ENCODE data around the gene DNAH14. TPM values are rescaled to one million over a fixed set of nuclear protein-coding genes. Genes with fewer than 3 reads are reported as not detected.

DNAH14 gene
- total and polyA plus RNA-seq, 2 donors from 2014 or later = 6.6 to 25.1 TPM

DNA sequence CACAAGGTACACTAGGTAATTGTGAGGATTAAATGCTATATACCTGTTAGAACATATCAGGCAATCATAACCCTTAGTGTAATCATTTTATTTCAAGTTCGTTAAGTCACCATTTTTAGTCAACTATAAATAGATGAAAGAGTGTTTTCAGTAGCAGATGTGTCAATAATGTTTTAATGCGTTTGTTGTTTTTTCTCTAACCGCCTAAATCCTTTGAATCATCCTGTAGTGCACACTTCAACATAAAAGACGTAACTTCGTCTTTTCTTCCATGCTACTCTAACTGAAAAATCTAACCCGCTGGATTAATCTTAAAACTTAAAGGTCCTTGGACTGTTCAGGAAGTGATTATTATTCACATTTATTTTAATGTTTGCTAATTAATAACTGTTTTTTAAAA is 505.6 kb downstream of the DNAH14 start:
- intact Hi-C loops (cut with DNase I) = no loop called here
- no peaks in the 10 kb centered on the region for H3K27me3 ChIP-seq (ENCODE audit: control insufficient read depth, insufficient read depth, low read length)
- no peak overlapping the region for H3K4me3 ChIP-seq (ENCODE audit: low read length in 3 of 3)
- H3K27ac ChIP-seq (ENCODE audit: low read depth in 2 of 2, low read length in 2 of 2) = no peak overlapping the region
- DNase-seq = no peak
- H3K9me3 ChIP-seq (ENCODE audit: control insufficient read depth in 2 of 3, insufficient read depth in 1 of 3, low read length in 3 of 3) = no peaks in the 10 kb centered on the region
- TF ChIP-seq, protein P1, sequence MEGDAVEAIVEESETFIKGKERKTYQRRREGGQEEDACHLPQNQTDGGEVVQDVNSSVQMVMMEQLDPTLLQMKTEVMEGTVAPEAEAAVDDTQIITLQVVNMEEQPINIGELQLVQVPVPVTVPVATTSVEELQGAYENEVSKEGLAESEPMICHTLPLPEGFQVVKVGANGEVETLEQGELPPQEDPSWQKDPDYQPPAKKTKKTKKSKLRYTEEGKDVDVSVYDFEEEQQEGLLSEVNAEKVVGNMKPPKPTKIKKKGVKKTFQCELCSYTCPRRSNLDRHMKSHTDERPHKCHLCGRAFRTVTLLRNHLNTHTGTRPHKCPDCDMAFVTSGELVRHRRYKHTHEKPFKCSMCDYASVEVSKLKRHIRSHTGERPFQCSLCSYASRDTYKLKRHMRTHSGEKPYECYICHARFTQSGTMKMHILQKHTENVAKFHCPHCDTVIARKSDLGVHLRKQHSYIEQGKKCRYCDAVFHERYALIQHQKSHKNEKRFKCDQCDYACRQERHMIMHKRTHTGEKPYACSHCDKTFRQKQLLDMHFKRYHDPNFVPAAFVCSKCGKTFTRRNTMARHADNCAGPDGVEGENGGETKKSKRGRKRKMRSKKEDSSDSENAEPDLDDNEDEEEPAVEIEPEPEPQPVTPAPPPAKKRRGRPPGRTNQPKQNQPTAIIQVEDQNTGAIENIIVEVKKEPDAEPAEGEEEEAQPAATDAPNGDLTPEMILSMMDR (IDR thresholded peaks at IDR 0.05; ENCODE audit: borderline replicate concordance, extremely low read depth, insufficient read depth) = no peak
- H3K36me3 ChIP-seq (ENCODE audit: control insufficient read depth in 2 of 3, insufficient read depth in 3 of 3, low read length in 3 of 3) = no peaks in the 10 kb centered on the region
- FAIRE-seq = no peak
- H3K9ac ChIP-seq (ENCODE audit: low read length in 3 of 3) = no peak overlapping the region
- H3K4me1 ChIP-seq (ENCODE audit: control insufficient read depth in 2 of 3, insufficient read depth in 2 of 3, low read depth in 1 of 3, low read length in 3 of 3) = no peaks in the 10 kb centered on the region

- Histone ChIP-seq H3K9ac (ENCODE audit: low read length in 3 of 3) (no peak overlapping the region), H3K4me1 (ENCODE audit: control insufficient read depth in 2 of 3, insufficient read depth in 2 of 3, low read depth in 1 of 3, low read length in 3 of 3) (peaks cover 0 to 3% (median 0%) of the 10 kb centered on the region in 3 donors), H3K4me3 (ENCODE audit: low read length in 3 of 3) (no peak overlapping the region), H3K36me3 (ENCODE audit: control insufficient read depth in 2 of 3, insufficient read depth in 3 of 3, low read length in 3 of 3) (no peaks in the 10 kb centered on the region), H3K27me3 (ENCODE audit: control insufficient read depth, insufficient read depth, low read length) (no peaks in the 10 kb centered on the region), H3K9me3 (ENCODE audit: control insufficient read depth in 2 of 3, insufficient read depth in 1 of 3, low read length in 3 of 3) (no peaks in the 10 kb centered on the region), H3K27ac (ENCODE audit: low read depth in 2 of 2, low read length in 2 of 2) (no peak overlapping the region)
- no peak for FAIRE-seq
- TF ChIP-seq, protein P1 (IDR thresholded peaks at IDR 0.05; ENCODE audit: borderline replicate concordance, extremely low read depth, insufficient read depth) = no peak
- no peak for DNase-seq
- intact Hi-C loops (cut with DNase I) = no loop called here
Measured at GRCh38 chr1:225435487-225435886, 506.0 kb downstream of the DNAH14 start.

DNA sequence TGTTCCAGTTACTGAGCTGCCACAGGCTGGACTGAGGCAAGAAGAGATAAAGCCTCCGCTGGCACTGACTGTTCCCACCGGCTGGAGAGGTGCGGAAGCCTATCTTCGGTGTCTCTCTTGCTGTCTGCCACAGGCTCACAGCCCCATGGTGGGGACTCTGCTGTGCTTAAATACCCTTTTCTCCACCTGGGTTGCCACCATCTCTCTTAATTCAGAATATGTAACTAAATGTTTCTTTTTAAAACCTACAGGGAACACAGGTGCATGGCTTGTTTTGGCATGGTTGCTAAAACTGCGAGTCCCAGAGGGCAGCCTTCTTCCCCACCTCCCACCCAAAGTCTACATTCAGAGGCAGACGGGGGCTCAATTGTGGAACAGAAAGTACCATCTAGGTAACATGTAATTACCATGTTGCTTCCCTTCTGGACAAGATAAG is 506.5 kb downstream of the DNAH14 start:
- no peaks in the 10 kb centered on the region for H3K27me3 ChIP-seq (ENCODE audit: control insufficient read depth, insufficient read depth, low read length)
- no peak overlapping the region for H3K4me3 ChIP-seq (ENCODE audit: low read length in 3 of 3)
- no peaks in the 10 kb centered on the region for H3K9me3 ChIP-seq (ENCODE audit: control insufficient read depth in 2 of 3, insufficient read depth in 1 of 3, low read length in 3 of 3)
- no peak for DNase-seq
- H3K36me3 ChIP-seq (ENCODE audit: control insufficient read depth in 2 of 3, insufficient read depth in 3 of 3, low read length in 3 of 3) = no peaks in the 10 kb centered on the region
- no peak for FAIRE-seq
- TF ChIP-seq, protein P1 (IDR thresholded peaks at IDR 0.05; ENCODE audit: borderline replicate concordance, extremely low read depth, insufficient read depth) = no peak
- no peak overlapping the region for H3K9ac ChIP-seq (ENCODE audit: low read length in 3 of 3)
- H3K4me1 ChIP-seq (ENCODE audit: control insufficient read depth in 2 of 3, insufficient read depth in 2 of 3, low read depth in 1 of 3, low read length in 3 of 3) = peaks cover 0 to 8% (median 4%) of the 10 kb centered on the region in 3 donors
- intact Hi-C loops (cut with DNase I) = no loop called here
- no peak overlapping the region for H3K27ac ChIP-seq (ENCODE audit: low read depth in 2 of 2, low read length in 2 of 2)
